Upper lobe of right lung (tissue), 1 donor: ENCODE data around the gene MAPKAP1. TPM values are rescaled to one million over a fixed set of nuclear protein-coding genes. Genes with fewer than 3 reads are reported as not detected.

Experiments used
- ATAC-seq: fragments of 200-7000 bp; cut with Tn5 transposase; one replicate; pipeline ENCODE4 v1.9.1; 2020; ENCODE audit warnings: mild to moderate bottlenecking, moderate library complexity
- DNase-seq: peaks from one replicate; pipeline ENCODE4 v3.0.0-alpha.2; 2020
- H3K27ac ChIP-seq: fragments of 200-600 bp; one replicate; pipeline ENCODE4 v1.8.0; 2022
- H3K27me3 ChIP-seq: fragments of 200-600 bp; one replicate; pipeline ENCODE4 v1.8.0; 2022; ENCODE audit warnings: mild to moderate bottlenecking
- H3K36me3 ChIP-seq: fragments of 200-600 bp; one replicate; pipeline ENCODE4 v1.8.0; 2022
- H3K4me1 ChIP-seq: fragments of 200-600 bp; one replicate; pipeline ENCODE4 v1.8.0; 2022
- H3K4me3 ChIP-seq: fragments of 200-600 bp; one replicate; pipeline ENCODE4 v1.8.0; 2022; ENCODE audit warnings: mild to moderate bottlenecking
- H3K9me3 ChIP-seq: fragments of 200-600 bp; one replicate; pipeline ENCODE4 v1.8.0; 2022
- intact Hi-C: fragments of 100-400 bp; cut with DNase I; formaldehyde crosslinking; loops from one replicate; pipeline ENCODE4 v1.11.0; 2022
- total RNA-seq: library from RNA; stranded (reverse); fragmentation: NEBNext Ultra II Directional; extraction: Animal tissue kit (Norgen Biotek cat#: 25700); gene quantifications from one replicate; pipeline ENCODE4 v1.2.1, GENCODE V29; 2021
- TF ChIP-seq, protein P1 (sequence below): fragments of 200-600 bp; IDR thresholded peaks from one replicate; pipeline ENCODE4 v1.8.0; 2022; ENCODE audit warnings: antibody characterized with exemption
- donor health status: DM: no; HTN: yes; CAD: no; lungs with severe emphysema.

MAPKAP1 gene
- total RNA-seq, 1 donor from 2014 or later = 76.8 TPM

- Histone ChIP-seq H3K4me1 (peaks cover 16% of the 10 kb centered on the region), H3K27ac (no peak overlapping the region), H3K27me3 (no peaks in the 10 kb centered on the region), H3K9me3 (no peaks in the 10 kb centered on the region), H3K36me3 (no peaks in the 10 kb centered on the region), H3K4me3 (no peak overlapping the region)
- intact Hi-C loops = no loop called here
- no peak for DNase-seq
- ATAC-seq = no peak
- TF ChIP-seq, protein P1, sequence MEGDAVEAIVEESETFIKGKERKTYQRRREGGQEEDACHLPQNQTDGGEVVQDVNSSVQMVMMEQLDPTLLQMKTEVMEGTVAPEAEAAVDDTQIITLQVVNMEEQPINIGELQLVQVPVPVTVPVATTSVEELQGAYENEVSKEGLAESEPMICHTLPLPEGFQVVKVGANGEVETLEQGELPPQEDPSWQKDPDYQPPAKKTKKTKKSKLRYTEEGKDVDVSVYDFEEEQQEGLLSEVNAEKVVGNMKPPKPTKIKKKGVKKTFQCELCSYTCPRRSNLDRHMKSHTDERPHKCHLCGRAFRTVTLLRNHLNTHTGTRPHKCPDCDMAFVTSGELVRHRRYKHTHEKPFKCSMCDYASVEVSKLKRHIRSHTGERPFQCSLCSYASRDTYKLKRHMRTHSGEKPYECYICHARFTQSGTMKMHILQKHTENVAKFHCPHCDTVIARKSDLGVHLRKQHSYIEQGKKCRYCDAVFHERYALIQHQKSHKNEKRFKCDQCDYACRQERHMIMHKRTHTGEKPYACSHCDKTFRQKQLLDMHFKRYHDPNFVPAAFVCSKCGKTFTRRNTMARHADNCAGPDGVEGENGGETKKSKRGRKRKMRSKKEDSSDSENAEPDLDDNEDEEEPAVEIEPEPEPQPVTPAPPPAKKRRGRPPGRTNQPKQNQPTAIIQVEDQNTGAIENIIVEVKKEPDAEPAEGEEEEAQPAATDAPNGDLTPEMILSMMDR = no peak
Measured at GRCh38 chr9:125744616-125745015, 37.6 kb upstream of the MAPKAP1 start.

DNA sequence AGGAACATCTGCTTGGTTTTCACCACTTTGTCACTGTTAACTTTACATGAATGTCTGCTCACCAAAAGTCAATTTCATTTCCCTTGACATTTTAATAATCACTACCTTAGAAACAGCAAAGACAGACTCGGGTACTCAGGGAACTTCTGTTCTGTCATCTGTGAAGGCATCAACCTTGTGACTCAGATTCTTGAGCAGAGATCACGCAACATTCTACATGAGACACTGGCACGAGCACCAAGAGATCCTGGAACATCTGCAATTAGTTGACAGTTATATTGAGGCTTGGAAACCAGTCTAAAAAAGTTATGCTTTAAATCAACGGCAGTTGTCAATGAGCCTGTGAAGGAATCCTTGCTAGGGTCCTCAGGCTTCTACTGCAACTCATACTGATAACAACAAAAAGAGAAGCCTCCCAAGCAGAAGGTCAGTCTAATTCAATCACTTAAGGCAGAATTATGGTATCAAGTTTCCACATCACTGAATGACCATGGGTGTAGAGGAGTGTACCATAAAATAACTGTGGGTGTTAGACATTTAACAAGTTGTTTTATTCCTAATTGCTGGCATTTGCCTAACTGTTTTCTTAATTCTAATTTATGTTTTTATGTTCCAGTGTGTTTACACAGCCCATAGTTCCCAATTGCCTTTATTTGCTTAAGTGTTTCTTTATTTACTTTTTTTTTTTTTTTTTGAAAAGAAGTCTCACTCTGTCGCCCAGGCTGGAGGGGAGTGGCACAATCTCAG is 36.8 kb upstream of the MAPKAP1 start:
- DNase-seq (no peak), ATAC-seq (no peak)
- TF ChIP-seq, protein P1 = no peak
- intact Hi-C loops = no loop called here
- Histone ChIP-seq H3K9me3 (no peaks in the 10 kb centered on the region), H3K4me1 (peaks cover 11% of the 10 kb centered on the region), H3K27me3 (no peaks in the 10 kb centered on the region), H3K4me3 (no peak overlapping the region), H3K27ac (no peak overlapping the region), H3K36me3 (no peaks in the 10 kb centered on the region)

DNA sequence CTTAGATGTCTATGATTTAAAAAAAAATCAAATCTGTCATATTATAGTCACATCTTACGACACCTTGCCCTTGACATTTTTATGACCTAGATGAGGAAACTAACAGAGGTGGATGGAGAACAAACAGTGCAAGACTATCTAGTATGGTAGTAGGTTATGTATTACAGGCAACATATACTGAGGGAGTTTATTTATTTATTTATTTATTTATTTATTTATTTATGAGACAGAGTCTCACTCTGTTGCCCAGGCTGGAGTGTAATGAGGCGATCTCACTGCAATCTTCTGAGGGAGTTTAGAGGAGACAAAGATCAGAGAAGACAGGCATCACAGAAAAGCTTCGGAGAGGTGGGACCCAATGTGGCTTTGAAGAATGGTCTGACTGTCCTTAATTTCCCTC is 35.6 kb upstream of the MAPKAP1 start:
- Histone ChIP-seq H3K36me3 (no peaks in the 10 kb centered on the region), H3K4me1 (peaks cover 10% of the 10 kb centered on the region), H3K4me3 (no peak overlapping the region), H3K27me3 (no peaks in the 10 kb centered on the region), H3K9me3 (no peaks in the 10 kb centered on the region), H3K27ac (no peak overlapping the region)
- ATAC-seq (no peak), DNase-seq (no peak)
- TF ChIP-seq, protein P1 = no peak
- intact Hi-C loops = no loop called here

GRCh38 chr9:125739436-125739835 is 32.4 kb upstream of the MAPKAP1 start:
- Histone ChIP-seq H3K4me1 (no peaks in the 10 kb centered on the region), H3K9me3 (no peaks in the 10 kb centered on the region), H3K27me3 (no peaks in the 10 kb centered on the region), H3K4me3 (no peak overlapping the region), H3K27ac (no peak overlapping the region), H3K36me3 (no peaks in the 10 kb centered on the region)
- intact Hi-C loops = no loop called here
- ATAC-seq = no peak
- DNase-seq = no peak
- TF ChIP-seq, protein P1 = no peak

- TF ChIP-seq, protein P1 = no peak
- no peak for DNase-seq
Measured at GRCh38 chr9:125732562-125732961, 25.6 kb upstream of the MAPKAP1 start.

GRCh38 chr9:125730168-125730567 is 23.2 kb upstream of the MAPKAP1 start:
- no peaks in the 10 kb centered on the region for H3K36me3 ChIP-seq
- no peak for ATAC-seq
- no peak overlapping the region for H3K27ac ChIP-seq
- TF ChIP-seq, protein P1 = no peak
- DNase-seq = no peak
- intact Hi-C loops = no loop called here
- no peaks in the 10 kb centered on the region for H3K9me3 ChIP-seq
- no peaks in the 10 kb centered on the region for H3K27me3 ChIP-seq
- no peaks in the 10 kb centered on the region for H3K4me1 ChIP-seq
- no peak overlapping the region for H3K4me3 ChIP-seq

More at GRCh38 chr9:125732562-125732961, 25.6 kb upstream of the MAPKAP1 start:
- intact Hi-C loops = no loop called here
- Histone ChIP-seq H3K9me3 (no peaks in the 10 kb centered on the region), H3K4me1 (no peaks in the 10 kb centered on the region), H3K27me3 (no peaks in the 10 kb centered on the region), H3K36me3 (no peaks in the 10 kb centered on the region), H3K4me3 (no peak overlapping the region), H3K27ac (no peak overlapping the region)
- ATAC-seq = peak; percentile 43
